Measurements from ENCODE around the gene BOD1L1.

Gene BOD1L1

DNA sequence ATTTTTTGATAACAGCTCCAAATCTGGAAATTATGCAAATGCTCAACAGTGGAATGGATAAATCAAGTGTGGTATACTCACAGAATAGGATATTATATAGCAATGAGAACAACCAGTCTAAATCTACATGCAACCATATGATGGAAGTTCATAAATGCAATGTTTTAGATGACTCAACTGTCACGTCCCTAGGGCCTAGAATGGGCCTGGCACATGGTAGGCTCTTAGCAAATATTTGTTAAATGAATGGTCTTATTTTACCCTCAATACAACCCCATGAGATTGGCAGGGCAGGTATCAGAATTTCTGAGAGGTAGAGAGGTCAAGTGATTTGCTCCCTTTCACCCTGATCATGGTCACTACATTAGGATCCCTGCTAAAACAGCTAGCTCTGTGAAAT lies 68.6 kb downstream of the BOD1L1 start:
- no peak for DNase-seq (ENCODE audit: low spot score)

DNA sequence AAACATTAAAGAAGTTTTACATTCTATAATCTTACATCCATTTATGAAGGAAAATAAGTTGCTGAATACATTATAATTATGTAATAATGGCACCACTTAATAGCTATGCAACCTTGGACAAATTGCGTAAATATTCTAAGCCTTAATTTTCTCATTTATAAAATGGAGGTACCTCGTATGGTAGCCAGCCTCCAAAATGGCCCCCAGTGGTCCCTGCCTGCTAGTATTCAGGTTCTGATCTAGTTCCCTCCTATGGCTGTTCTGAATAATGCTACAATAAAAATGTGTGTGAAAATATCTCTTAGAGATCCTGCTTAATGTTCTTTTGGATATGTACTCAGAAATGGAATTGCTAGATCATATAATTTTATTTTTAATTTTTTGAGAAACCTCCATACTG lies 72.2 kb downstream of the BOD1L1 start:
- no peak for DNase-seq (ENCODE audit: low spot score)

DNA sequence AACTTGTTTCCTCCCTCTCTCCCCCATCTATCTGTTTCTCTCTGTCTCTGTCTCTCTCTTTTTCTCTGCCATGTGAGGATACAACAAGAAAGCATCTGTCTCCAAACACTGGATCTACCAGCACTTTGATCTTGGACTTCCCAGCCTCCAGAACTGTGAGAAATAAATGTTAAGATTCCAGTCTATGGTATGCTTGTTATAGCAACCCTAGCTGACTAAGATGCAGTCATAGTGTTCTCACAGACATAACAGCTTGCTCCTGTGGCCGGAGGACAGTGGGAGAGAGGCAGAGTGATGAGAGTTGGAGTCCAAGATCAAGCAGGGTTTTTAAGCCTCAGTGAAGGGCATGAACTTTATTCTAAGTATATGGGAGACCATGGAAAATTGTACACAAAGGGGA lies 74.4 kb downstream of the BOD1L1 start:
- no peak for DNase-seq (ENCODE audit: low spot score)

- DNase-seq (ENCODE audit: low spot score) = peak; percentile 79
Measured at GRCh38 chr4:13548984-13549546, 78.5 kb downstream of the BOD1L1 start.

GRCh38 chr4:13548059-13548983 lies 79.2 kb downstream of the BOD1L1 start:
- no peak for DNase-seq (ENCODE audit: low spot score)

- no peak for DNase-seq (ENCODE audit: low spot score)
Measured at GRCh38 chr4:13547485-13548041, 80.0 kb downstream of the BOD1L1 start.

GRCh38 chr4:13546941-13547484 lies 80.5 kb downstream of the BOD1L1 start:
- no peak for DNase-seq (ENCODE audit: low spot score)

DNA sequence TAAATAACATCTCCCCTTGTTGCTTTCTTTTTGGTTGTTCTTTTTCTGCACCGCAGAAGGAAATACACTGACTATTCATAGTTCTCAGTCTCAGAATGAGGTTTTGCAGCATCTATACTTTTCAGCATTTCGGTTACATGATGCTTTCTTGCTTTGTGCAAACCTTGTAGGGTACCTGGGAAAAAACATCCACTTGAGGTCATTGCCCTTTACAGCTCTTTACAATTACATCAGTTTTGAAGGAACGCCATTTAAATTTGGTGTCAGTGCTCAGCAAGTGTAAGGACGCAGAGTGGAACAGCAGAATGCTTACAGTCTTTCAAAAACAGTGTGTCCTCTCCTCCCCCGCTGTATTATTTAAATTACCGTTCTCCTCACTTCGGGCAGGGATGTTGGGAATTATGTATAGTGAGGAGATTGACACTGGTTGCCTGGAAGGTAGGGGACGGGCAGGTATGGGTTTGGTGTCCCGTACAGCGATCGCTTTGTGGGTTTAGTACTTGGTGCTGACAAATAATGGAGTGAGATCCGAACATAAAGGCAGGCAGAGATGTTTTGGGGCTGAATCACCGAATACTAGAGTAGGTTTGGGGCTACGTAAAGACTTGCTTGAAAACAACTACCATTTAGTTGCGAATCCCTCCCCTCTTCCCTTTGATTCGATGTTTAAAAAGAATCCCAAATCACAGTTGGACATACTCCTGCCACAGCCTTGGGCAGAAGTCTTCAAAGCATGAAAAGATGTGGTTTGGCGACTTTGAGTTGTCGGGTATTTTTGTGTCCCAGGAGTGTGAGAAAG lies 81.2 kb downstream of the BOD1L1 start:
- DNase-seq (ENCODE audit: low spot score) = no peak

DNA sequence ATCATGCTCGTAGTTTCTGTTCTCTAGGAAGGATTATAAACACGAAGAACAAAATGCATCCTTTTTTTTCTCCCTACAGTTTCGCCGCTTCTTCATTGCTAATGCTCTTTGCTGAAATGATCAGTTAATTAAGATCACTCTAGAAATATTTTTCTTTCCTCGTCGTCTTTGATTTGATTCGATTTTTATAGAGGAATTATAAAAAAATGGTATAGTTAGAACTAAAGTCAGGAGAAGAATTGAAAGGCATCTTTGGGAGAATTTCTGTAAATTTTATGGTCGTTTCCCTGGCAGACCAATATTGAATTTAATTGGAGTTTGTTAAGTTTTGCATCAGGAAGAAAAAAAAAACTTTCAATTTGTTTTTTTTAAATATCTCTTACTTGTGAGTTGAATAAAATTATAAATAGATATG lies 82.1 kb downstream of the BOD1L1 start:
- DNase-seq (ENCODE audit: low spot score) = no peak

GRCh38 chr4:13544606-13545393 lies 82.7 kb downstream of the BOD1L1 start:
- peak; percentile 69 for DNase-seq (ENCODE audit: low spot score)

GRCh38 chr4:13543839-13544605 lies 83.5 kb downstream of the BOD1L1 start, which contains the start of gene NKX3-2:
Gene NKX3-2, minus strand, starts transcription at chr4:13544508. Its CDS starts 94 bp downstream, at chr4:13544414.
- DNase-seq (ENCODE audit: low spot score) = no peak

DNA sequence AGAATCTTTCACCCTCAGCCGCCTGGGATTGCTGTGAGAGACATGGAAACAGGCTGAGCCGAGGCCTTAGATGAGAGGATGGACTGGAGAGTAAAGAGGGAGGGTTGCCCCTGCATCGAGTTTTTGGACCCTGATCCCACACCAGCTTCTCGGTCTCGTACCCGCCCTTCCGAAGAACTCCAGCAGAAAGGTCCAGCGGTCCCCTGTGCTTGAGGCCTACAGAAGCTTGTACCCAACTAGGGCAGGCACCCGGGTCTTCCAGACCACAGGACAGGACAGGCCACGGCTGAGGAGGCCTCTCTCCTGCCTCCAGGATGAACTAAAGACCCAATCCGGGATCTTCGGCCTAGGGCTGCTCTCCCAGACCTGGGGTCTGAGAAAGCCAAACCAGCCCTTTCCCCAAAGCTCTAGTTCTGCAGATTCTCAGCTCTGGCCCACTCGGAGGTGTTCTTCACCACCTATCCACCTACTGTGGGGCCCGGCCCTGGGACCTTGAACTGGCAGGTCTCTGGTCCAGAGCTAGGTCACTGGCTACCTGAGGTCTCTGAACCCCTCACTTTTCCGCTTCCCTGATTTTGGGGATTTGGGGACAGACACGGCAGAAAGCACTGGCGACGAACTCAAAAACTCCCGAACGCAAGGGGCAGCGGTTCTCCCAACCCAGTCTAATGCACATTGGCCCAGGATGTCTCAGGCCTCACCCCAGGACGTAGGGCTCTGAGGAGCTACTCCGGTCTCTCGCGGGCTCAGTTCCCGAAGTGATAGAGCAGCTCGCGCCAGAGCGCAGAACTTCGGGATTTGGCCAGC lies 84.3 kb downstream of the BOD1L1 start:
- no peak for DNase-seq (ENCODE audit: low spot score)

DNA sequence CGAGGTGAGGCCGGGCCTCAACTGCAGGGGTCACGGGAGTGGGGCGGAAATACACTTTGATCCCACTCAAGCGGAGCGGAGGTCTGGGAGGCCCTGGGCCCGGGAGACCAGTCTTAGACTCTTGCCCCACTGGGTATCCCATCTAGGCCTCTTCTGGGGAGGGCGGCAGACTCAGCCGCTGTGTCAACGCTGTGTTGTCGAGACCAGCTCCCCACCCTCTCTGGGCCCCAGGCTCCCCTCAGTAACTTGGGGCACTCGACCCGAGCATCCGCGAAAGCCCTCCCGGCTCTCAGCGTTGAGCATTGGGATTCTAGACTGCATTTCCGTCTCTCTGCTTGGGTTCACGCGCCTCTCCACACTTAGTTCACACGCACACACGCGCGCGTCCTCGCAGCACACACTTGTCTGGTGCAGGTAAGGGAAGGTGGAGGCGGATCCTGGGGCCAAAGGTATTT lies 84.9 kb downstream of the BOD1L1 start:
- DNase-seq (ENCODE audit: low spot score) = no peak

GRCh38 chr4:13541720-13542576 lies 85.6 kb downstream of the BOD1L1 start:
- no peak for DNase-seq (ENCODE audit: low spot score)

- DNase-seq (ENCODE audit: low spot score) = no peak
Measured at GRCh38 chr4:13541176-13541604, 86.3 kb downstream of the BOD1L1 start.

- no peak for DNase-seq (ENCODE audit: low spot score)
Measured at GRCh38 chr4:13540446-13541175, 86.9 kb downstream of the BOD1L1 start.

- DNase-seq (ENCODE audit: low spot score) = no peak
Measured at GRCh38 chr4:13539619-13540445, 87.7 kb downstream of the BOD1L1 start.

All from COLO829 (cell line).